COLO668 (cell line): ENCODE measurements around the gene TBC1D22A.
"Not testable (repeated sequence)": the region's sequence is repeated elsewhere in the genome, so short reads cannot be mapped to it uniquely, and the experiment has no call there.

ENCODE experiments used
- DNase-seq: peaks from one replicate; lab custom pipeline; 2025; ENCODE audit not compliant: unreplicated experiment; lab: John Stamatoyannopoulos, UW

Gene TBC1D22A

DNA sequence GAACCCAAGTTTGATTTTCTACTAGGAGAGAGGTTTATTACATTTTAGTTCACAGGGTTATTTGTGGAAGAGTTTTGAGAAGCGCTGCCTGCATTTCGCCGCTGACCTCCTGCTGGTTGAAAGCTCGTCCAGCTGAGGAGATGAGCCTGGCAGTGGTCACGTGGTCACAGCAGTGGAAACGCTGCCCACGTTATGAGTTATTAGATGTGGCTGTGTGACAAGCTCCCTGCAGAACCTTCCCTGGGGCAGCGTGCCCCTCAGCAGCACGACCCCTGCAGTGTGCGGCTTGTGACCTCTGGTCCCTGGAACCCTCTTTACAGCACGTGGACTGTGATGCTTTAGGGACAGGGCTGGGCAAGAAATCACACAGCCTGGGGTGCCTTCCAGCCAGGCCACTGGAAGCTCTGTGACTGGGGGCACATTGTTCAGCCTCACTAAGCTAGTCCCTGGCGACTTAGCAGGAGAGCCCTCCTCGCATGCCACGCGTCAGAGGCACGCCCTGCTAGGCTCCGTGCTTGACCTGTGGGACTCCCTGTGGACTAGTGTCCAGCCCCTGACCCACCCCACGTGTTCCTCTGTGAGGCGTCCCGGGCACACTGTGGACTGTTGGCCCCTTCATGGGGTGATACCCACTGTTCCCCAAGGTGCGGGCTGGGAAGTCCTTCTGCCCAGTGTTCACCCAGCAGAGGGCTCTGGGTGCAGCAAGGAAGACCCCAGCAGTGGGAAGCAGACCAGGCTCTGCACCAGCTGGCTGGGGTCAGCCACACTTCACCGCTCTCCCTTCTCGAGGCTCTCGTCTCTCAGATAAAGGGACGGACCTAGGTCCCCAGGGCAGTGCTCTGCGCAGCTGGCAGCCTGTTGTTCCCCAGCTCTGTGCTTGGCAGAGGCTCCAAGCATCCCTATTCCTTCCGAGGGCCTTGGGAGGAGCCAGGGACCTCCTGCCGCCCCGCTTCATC lies 349.5 kb downstream of the TBC1D22A start:
- DNase-seq: no peak

DNA sequence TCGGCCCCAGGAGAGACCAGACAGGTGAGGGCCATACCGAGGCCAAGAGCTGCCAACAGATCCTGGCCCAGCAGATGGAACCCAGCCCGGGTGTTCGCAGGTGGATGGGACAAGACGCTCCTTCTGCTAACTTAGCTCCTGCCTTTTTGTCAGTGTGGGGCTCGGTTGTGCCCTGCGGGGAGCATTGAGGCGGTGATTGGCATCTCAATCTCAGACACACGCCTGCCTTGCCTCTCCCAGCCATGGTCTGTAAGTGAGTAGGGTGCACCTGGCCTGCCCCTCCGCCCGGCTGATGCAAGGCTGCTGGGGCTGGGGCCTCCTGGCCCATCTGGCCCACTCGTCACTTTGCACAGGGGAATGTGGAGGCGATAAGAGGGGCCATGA lies 350.1 kb downstream of the TBC1D22A start:
- DNase-seq: no peak

DNA sequence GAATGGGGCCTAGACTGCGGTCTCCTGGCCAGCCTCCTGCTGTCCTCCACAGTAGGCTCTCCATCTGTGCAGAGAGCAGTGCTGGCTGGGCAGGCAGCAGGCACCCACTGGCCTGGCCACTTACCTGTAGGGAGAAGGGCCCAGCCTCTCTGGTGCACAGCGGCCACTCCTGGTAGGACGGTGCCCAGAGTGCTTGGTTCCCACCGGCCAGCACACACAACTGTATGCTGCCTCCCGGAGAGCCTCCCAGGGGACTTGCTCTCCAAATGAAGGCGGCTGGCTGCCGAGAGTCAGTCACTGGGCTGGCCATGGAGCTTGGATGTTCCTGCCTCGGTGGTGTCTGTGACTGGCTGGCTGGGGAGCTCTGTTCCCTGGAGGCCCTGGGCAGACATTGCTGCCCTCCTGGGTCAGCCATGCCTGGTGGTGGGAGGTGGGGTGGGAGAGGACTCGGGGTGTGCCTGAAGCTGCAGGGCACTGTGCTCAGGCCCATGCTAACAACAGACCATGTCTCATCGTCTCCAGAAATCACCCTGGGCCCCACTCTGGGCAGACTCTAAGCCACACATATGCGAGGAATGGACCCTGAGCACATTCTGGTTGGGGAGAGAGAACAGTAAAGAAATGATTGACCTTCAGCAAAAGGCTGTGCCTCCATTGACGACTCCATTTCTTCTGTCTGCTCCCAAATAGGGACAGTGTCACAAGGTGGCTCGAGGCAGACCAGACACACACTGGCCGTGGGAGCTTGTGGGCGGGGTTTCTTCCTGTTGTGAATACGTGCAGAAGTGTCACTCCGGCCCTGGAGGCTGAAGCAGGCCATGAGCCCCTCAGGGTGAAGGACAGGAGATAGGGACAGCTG lies 350.8 kb downstream of the TBC1D22A start:
- DNase-seq: no peak

DNA sequence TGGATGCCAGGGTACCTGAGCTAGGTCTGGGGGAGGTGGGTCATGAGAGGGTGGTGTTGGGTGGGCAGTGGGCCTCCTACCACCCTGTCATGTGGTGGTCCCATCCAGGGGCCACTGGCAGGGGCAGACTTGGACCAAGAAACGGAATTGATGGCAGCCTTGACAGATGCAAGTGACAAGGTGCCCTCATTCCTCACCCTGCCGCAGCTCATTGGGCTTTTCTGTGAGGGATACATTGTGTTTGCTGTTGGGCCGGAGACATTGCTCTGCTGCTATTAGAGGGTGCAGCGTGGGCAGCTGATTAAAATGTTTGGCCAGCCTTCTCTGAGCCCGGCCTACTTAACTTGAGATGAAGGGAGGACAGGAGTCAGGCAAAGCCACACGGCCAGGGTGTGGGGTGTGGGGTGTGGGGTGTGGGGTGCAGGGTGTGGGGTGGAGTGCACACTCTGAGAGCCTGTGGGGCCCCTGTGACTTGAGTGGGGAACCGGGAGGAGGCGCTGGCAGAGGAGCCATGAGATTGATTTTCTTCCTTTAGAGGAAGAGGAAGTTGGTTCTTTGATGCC lies 351.5 kb downstream of the TBC1D22A start:
- no peak for DNase-seq

DNA sequence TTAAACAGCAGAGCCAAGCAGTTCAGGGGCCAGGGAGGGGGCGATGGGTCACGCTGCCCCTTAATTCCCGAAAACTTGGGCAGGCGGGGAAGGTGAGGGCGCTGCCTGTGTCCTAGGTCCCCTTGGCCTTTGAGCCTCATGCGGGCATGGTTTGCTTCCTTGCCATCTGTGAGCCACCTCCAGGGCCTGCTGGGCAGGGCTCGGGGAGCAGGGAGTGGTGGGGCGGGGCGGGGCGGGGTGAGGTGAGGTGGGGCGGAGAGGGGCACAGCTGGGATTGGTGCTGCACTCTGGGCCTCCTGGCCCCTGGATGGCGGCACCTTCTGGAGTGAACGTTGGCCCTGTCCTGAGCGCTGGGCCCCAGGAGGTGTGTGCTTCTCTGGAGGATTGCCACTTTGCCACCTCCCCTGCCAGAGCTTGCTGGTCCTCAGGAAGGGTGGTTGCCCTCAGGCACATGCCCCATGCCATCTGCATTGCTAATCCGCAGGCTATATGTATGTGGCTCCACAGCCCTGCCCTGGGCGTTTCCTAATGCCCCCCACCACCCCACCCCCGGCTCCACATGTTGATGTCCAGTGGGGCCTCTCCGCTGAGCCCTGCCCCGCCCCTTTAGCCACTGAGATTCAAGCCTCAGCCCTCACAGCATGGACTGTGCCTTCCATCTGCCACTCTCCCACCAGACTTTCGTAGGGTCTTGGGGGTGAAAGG lies 352.5 kb downstream of the TBC1D22A start:
- DNase-seq: no peak

DNA sequence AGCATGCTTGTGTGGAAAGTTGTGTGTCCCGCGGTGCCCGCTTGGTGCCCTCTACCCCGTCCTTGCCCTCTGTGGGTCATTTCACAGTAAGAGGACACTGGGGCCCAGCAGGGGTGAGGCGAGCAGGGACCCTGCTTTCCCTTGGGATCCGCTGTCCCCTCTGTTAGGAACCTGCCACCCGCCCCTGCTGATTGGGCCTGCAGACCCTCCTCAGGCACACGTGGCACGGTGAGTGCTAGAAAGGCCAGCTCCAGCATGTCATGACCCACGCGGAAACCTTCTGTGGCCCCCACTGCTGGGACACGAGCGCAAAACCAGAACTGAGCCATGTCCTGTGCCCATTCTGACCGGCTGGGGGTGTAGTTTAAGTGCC lies 353.1 kb downstream of the TBC1D22A start:
- no peak for DNase-seq

DNA sequence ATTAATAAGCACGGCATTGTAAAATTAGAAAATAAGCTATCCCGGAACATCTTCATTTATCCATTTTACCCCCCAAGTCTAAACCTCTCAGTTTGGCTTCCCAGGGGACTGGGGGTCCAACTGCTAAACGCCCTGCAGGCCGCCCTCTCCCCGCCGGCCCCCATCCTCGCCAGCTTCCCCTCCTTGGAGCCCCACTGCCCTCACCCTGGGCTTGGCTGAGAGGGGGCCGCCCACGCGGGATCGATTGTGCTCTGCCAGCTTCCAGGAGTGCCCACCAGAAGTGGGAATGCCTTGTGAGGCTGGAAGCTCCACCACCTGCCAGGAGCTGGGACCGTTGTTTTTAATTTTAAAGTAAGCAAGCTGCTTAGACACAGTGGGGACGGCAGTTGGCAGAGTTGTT lies 353.5 kb downstream of the TBC1D22A start:
- DNase-seq: no peak

DNA sequence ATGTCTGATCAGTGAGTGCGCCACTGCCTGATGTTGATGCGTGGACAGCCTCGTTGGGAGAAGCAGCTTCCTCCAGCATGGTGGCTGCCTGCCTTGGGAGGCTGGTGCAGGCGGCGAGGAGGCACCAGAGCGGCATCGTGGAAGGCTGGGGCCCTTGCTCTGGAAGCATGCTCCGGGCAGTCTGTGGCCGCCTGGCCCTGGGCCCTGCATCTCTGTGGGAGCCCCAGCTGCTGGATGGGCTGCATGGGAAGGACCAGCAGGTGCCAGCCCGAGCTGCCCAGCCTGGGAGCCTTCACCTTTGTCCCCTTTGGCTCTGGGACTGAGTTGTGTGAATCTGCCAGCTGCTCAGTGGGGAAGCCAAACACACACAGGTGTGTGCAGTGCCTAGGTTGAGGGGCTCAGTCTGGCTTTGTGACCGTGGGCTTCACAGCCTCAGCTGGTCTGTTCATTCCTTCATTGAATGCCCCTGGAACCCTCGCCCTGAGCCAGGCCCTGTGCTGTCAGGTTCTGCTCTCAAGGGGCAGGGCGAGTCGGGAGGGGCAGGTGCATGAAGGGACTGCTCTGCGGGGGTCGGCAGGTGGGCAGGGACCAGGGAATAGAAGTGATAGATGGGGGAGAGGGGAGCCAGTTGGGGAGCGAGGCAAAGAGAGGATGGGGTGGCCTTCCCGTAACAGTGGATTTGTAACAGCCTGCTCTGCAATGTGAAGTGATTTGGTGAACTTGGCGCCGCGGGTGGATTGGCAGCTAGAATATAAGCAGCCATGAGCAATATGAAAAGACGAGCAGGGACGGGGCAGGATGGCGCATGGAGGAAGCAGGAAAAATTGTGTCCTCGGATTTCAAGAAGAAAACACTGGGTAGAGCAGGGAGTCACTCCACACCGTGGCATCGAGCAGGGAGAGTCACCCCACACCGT lies 354.2 kb downstream of the TBC1D22A start:
- DNase-seq: peak; percentile 43

DNA sequence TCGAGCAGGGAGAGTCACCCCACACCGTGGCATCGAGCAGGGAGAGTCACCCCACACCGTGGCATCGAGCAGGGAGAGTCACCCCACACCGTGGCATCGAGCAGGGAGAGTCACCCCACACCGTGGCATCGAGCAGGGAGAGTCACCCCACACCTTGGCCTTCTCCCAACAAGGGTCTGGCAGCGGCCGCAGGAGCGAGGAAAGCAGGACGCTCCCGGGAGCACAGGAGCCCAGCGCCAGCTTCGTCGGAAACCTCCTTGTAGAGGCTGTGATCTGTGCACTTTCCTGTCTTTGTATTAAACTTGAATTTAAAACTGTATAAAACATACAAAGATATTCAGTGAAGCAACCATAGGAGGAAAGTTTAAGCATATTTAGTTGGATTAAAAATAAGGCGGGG lies 355.0 kb downstream of the TBC1D22A start:
- not testable (repeated sequence) for DNase-seq

DNA sequence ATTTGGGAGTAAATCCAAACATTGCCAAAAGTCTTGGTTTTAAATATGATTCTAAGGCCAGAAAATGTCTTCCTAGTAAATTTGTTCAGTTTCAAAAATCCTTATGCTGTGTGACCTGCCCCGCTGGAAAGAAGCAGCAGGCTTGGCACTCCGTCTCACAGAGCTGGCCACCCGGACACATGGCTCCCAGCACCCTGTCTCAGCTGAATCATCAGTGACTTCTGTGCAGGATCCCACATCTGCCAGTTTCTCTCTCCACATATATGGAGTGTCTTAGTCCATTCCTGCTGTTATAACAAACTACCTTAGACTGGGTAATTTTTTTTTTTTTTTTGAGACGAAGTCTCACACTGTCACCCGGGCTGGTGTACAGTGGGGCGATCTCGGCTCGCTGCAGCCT lies 356.7 kb downstream of the TBC1D22A start:
- no peak for DNase-seq

DNA sequence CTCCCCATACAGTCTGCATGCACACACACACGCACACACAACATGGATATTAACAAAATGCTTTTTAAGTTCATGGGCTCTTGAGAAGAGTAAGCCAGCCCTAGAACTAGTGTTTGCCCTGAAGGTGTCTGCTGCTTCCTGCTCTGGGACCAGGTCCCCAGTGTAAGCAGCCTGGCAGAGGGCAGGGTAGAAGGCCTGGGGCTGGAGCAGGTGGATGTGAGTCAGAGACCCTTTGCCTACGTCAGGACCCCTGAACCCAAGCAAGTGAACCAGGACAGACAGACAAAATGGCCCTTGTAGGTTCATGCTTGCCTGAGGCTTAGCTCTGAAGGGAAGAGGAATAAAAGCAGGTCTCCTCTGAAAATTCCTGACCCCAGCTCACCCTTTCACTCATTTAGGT lies 357.9 kb downstream of the TBC1D22A start:
- DNase-seq: no peak

DNA sequence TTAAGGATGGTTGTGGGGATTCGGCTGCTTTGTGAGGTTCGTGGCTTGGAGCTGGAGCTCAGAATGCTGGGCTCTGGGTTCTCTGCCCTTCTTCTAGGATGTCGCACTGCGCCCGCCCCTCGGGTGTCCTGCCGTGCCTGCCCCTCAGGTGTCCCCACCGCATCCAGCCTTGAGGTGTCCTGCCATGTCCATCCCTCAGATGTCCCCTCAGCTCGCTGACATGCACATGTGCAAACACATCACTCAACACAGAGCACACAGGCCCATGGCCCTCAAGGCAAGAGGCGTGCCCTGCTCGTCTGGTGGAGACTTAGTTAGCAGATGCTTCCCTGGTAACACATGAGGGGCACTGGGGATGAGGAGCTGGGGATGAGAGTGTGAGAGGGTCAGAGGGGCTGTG lies 359.3 kb downstream of the TBC1D22A start:
- DNase-seq: no peak

DNA sequence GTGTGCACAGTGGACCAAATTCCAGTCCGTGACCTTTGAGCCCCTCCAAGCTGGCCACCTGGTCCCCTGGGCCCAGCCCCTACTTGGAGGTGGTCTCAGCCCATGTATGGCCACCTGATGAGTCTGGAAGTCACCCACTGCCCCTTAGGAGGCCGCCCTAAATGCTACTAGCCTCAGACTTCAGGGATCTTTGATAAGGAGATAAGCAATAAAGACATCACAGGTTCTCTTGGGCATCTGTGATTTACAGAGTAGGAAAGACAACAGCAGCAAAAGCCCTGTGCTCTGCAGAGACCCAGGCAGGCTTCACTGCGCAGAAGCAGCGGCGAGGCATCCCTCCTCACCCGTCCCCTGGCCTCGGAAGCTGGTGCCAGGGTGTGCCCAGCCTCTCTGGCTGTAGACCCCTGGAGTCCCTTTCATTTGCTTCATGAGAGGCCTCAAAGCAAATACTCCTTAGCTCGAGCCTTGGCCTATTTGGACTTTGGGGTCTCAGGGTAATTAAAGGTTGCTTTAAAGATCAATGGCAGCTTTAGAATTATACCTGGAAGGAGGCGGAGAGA lies 360.1 kb downstream of the TBC1D22A start:
- DNase-seq: no peak

DNA sequence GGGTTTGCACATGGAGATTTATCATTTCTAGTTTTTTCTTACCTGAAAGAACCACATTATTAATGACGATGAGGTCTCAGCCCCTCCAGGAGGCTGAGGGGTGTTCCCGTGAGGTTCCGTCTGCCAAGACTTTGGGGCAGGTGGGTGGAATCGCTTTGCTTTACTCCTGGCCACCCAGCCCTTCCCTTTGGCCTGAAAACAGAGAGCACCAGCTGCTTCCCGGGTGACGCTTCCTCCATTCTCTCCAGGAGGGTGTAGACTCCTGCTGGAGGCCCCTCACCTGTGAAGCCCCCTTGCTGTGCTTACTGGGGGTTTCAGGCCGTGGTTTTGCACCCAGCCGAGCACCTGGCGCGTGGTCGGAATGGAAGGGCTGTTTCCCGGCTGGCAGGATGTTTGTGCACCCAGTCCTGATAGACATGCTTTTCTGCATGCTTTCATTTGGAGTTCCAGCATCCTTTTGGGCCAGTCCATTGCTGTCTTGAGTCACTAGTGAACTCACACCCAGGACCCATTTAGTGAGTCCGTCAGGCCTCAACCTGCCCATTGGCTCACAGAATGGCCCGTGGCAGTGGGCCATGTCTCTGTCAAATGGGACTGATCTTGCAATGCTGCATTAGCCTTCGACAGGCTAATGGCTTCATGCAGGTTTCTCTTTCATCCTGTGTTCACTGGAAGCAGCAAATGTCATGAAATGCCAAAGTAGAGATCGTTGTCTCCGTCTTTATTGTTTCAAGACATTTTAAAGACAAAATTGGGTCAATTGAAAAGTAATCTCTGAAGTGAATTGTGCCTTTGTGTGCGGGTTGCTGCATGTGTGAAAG lies 360.8 kb downstream of the TBC1D22A start:
- no peak for DNase-seq

DNA sequence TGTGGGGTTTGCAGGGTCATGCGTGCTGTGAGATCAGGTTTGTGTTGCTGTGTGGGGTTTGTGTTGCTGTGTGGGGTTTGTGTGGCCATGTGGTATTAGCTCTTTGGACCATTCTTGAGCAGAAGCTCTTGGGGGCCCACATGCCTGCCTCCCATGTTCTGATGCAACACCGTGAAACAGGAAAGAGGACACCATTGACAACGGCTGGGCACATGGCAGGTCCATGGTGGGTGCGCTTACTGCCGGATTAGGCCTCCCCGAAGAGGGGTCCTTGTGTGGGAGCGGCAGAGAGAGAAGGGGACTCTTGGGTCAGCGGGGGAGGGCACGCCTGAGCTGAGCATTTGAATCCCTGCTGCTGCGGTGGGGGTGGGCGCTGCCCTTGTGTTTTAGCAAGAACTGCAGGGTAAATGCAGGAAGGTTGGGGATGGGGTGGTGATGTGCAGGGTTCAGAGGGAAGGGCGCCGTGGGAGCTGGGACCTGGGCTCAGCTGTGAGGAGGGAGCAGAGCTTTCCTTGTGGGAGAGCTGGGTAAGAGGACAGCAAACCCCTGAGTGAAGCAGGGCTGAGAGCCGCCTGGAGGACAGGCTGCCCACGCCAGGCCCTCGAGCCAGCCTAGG lies 361.5 kb downstream of the TBC1D22A start:
- no peak for DNase-seq

DNA sequence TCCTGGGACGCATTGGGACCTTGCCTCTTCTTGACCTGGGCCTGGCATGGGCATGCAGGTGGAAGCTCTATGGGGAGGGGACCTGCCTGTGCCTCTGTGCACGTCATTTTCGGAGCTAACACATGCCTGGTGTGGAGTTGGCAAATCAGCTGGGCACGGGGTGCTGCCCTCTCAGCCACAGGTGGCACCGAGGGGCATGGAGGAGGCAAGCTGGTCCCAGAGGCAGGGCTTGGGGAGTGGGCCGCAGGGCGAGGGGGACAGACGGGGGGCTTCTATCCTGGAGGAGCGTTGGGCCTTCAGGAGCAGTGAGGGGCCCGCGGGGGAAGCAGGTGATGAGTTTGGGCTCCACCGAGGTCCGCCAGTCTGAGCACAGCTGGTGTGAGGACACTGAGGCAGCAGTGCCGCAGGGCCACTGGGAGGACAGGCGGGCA lies 362.0 kb downstream of the TBC1D22A start:
- DNase-seq: no peak

DNA sequence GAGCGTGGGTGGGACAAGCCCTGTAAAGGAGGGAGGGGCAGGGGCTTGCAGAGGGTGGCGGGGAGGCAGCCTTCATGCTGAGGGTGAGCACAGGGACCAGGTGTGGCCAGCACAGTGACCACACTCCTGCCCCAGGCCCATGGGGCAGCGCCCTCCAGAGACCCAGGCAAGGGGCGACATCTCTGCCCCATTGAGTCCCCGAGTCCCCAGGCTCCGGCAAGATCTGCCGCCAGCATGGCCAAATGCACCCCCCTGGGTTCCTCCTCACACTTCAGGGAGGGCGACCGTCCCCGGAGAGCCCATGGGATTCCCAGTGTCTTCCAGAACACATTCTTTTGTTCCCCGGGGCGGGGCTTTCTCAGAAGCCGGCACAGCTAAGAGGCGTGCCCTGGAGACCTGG lies 362.5 kb downstream of the TBC1D22A start:
- DNase-seq: no peak

DNA sequence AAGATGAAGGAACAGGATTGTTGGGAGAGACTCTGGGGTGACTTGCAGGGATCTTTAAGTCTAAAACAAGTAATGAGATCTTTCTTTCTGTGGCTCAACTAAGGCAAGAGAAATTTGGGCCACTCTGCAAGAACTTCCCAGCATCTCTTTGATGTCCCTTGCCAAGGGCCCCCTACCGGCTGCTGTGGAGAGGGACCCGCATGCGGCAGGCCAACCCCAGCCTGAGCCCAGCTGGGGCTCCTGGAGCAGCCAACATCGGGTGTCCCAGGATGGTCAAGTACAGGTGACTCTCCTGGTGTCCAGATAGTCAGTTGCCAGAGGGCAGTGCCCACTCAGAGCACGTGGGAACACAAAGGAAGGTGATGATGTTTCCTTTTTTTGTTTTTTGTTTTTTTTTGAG lies 363.2 kb downstream of the TBC1D22A start:
- peak; percentile 11 for DNase-seq
